ENCODE measurements around the gene TRABD.
A peak's percentile ranks its signal among the peaks of the same experiment; 100 is the strongest.

The TRABD gene

GRCh38 chr22:50243685-50244419 lies 58.1 kb downstream of the TRABD start:
- DNase-seq (ENCODE audit: low spot score), result no peak

GRCh38 chr22:50244420-50245213 lies 58.9 kb downstream of the TRABD start, which contains the start of gene TUBGCP6:
TSS of gene TUBGCP6 (minus strand) at chr22:50245023. CDS start at chr22:50244459, 564 bp downstream.
- DNase-seq (ENCODE audit: low spot score), result peak; percentile 90

DNA sequence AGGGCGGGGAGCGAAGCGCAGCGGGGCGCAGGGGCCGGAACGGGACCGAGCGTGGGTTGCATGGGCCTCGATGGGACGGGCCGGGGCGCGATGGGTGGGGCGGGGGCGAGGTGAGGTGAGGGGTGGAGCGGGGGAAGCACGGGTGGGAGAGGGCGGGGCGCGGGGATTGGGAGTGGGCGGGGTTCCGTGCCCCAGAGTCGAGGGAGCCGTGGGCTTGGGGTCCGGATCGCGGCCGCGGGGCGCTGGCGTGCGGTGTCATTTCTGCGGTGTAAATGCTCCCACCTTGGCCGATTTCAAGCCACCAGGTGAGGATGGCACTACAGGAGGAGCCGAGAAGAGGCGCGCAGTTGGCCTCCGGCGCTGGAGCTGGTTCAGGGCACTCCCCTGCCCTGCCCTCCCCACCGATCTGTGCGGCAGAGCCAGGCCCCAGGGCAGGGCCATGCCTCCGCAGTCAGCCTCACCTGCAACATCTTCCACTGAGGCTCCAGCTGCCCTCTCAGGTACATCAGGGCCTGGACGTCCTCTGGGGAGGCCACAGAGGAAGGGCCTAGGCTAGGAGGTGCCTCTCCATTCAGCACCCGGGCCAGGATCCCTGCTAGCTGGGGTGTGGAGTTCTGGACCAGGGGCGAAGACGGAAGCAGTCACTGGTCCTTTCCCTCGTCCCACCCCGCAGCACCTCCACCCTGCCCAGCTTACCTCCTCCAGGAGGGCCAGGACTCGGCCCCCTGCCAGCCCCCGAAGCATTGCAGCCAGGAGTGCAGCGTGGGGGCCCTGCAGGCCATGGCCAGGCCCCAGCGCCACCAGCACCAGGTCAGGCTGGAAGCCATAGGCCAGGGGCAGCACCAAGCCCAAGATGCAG lies 59.7 kb downstream of the TRABD start:
- no peak for DNase-seq (ENCODE audit: low spot score)

DNA sequence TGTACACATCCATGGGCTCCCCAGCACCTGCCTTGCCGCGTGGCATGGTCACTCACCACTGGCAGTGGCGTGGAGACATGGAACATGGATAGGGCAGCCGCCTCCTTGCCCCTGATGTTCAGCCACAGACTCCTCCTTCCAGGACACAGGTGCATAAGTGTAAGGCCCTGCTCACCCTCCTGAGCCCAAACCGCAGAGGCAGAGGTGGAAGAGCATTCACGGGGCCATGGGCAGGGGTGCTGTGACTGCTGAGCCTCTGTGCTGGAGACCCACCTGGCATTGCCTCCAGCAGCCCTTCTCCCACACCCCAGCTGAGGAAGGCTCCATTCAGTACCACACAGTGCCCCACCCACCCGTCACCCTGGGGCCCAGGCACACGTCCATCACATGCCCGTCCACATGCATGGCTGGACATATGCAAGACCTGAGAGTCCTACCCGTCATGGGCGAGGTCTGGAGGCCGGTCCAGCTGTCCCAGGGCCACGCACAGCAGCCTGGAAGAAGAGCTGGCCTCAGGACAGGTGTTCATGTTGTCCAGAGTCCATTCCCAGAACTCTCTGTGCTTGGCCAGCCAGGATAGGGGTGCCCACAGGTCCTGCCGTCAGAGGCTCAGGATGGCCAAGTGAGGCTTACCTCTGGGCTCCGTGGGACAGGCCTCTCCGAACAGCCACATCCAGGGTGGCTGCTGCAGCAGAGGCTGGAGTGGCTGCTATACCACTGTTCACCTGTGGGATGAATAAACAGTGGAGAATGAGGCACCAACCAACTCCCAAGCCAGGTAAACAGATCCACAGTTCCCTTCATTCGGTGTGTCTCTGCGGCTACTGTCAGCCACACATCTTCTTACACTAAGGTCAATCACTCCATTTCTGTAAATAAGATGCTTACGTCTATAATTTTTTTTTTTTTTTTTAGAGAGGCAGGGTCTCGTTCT lies 60.8 kb downstream of the TRABD start:
- DNase-seq (ENCODE audit: low spot score), result no peak

DNA sequence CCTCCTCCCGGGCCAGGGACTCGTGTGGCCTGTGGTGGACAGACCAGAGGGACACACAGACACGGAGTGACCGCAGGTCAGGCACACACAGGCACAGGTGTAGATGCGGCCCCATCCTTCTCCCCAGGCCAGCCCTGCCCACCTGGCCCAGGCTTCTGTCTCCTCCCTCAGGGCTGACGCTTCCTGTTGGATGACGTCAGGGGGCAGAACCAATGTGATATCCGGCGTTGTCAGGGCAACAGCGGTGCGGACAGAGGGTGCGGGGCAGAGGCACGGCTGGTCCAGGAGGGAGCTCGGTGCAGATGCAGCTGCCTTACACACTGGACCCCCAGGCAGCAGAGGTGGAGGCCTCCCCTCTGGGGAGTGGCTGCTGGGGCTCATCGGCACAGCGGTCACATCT lies 62.0 kb downstream of the TRABD start:
- no peak for DNase-seq (ENCODE audit: low spot score)

DNA sequence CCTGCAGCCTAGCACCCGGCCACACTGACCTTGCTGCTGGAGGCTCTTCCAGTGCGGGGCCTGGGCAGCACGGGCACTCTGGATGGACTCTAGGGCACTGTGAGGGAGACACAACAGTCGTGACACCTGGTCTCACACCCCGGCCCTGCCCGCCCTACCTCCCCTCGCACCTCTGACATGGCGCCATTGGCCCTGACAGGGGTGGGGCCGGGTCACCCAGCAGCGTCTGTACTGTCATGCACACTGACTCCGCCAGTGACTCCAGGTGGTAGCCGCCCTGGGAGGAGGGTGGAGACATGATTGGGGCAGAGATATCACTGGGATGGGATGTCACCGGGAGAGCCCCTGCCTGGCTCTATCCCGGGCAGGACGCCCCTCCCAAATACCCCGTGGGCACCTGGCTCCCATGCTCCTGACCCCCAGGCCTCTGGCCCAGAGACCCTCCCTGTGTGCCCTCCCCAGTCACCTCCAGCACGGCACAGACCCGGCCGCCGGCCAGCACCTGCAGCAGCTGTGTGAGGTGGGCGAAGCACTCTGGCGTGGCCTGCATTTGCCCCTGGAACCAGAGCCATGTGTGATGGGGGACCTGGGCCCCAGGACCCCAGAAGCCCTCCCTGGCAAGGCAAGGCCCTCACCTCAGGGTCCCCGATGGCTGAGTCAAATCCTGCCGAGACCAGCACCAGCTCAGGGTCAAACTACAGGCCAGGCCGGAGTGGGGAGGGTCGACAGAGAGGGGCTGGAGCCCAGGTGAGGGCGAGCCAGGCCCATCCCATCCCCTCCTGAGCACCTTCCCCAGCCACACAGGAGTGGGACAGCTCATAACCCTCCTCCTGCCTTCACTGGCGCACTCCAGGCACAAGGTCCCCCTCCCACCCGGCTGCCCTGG lies 62.7 kb downstream of the TRABD start:
- DNase-seq (ENCODE audit: low spot score), result no peak

Measured in COLO829 (cell line).